Mesenteric fat pad (tissue), 1 donor: ENCODE results near the gene PDE4A. TPM values are rescaled to one million over a fixed set of nuclear protein-coding genes. Genes with fewer than 3 reads are reported as not detected.
"Not testable (repeated sequence)": the region's sequence is repeated elsewhere in the genome, so short reads cannot be mapped to it uniquely, and the experiment has no call there.

Experiments
- DNase-seq: peaks from one replicate; pipeline ENCODE4 v3.0.0-alpha.2; 2020; ENCODE audit warnings: low spot score
- total RNA-seq: library from RNA; stranded (reverse); fragmentation: NEBNext Ultra II Directional; extraction: Animal tissue kit (Norgen Biotek cat#: 25700); gene quantifications from one replicate; pipeline ENCODE4 v1.2.1, GENCODE V29; 2021
- donor health status: DM: yes; HTN: yes; CAD: no.

The PDE4A gene
- total RNA-seq, 1 donor from 2014 or later, result 28.5 TPM

DNA sequence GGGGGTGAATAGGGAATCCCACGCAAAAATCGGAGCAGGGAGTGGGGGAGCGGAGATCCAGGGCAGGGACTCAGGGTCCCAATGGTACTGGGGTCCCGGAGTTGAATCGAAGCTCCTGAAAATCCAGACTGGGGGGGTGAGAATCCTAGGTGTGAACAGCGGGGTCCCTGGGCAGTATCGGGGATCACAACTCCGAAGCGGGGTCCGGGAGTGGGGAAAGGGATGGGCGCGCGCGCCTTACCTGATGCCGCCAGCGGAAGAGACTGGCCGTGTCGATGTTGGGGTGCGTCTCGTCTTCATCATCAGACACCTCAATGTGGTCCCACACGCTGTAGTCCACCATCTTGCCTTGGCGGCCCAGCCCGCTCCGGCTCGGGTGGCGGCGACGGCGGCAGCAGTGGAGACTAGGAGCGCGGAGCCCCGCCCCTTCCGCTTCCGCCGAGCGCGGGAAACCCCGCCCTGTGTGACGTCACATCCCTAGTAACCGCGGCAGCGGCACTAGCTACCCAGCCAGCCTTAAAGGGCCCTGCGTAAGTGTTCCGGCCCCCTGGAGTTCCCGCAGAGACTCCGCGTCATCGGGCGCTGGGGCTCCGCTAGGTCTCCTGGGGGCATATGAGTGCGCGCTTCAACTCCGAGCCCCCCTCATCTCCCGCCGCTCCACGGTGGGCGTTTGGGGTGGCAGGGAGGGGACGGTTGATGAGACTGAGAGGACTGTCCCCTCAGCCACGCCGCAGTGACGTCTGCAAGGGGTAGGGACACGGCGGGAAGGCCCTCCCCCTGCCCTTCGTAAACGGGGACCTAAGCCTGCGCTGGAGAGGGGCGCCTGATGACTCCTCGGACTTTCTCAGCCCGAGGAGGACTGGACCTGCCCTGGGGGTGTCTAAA lies 17.0 kb upstream of the PDE4A start, which contains the start of gene CDC37:
CDC37 (minus strand) TSS at position 406 of the 885 bp plus-strand sequence; CDS start at position 343, 63 bp downstream.
- DNase-seq, result peak; percentile 99

DNA sequence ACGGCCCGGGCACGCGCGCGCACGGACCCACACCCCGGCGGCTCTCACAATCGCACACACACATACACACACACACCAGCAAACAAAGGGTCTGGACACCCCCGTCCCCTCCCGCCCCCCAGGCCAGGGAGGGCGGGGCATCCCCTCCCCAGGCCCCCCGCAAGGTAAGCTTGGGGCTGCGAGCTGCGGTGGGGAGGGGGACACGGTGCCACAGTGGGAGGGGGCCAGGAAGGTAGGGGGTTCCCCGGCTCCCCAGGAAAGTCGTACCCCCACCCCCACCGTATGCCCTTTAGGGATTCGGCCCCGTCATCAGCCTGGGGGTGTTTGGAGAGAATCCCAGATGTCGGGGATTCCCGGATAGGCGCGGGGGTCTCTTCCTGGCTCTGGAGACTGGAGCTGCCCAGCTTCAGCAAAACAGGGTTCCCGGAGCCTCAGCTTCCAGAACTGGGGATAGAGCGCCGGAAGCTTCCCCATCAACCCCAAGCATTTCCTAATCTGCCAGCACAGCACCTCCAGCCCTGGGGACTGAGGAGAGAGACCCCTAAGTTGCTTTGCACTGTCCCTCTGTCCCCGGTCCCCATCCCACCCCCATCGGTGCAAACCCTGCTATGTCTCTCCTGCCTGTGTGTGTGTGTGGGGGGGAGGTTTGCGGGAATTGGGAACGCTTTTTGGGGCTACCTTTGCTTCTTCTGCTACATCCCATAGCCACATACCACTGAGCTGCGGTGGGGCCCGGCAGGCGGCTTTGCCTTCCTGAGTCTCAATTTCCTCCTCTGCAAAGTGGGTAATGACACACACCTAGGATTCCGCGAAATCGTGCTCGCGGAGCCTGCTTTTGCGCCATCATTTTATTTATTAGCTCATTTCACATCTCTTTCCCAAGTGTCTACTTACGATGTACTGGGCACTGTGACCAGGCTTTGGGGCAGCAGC lies 15.2 kb upstream of the PDE4A start:
- DNase-seq, result no peak

DNA sequence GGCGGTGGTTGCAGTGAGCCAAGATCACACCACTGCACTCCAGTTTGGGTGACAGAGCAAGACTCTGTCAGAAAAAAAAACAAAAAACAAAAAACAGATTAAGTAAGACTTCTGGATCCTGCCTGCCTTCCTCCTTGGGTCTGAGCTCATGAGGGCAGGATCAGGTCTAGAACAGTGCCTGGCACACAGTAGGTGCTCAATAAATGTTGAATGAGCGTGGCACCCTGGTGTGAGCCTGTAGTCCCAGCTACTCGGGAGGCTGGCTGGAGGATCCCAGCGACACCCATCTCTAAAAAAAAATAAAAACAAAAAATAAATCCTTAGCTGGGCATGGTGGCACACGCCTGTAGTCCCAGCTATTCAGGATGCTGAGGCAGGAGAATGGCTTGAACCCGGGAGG lies 14.1 kb upstream of the PDE4A start:
- DNase-seq, result no peak

DNA sequence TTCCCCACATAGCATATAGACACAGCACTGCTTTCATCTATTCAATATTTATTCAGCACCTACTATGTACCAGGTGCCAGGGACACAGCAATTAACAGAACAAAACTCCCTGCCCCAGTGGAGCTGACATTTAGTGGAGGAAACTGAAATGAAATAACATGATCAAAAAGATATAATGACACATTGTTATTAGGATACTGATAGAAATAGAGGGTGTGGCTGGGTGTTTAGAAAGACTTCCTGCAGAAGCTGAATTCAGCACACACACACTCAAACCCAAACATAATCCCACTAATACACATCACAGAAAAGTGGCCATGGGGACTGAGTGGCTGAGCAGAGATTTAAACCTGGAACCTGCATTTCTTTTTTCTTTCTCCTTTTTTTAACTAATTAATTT lies 13.2 kb upstream of the PDE4A start:
- DNase-seq, result no peak

DNA sequence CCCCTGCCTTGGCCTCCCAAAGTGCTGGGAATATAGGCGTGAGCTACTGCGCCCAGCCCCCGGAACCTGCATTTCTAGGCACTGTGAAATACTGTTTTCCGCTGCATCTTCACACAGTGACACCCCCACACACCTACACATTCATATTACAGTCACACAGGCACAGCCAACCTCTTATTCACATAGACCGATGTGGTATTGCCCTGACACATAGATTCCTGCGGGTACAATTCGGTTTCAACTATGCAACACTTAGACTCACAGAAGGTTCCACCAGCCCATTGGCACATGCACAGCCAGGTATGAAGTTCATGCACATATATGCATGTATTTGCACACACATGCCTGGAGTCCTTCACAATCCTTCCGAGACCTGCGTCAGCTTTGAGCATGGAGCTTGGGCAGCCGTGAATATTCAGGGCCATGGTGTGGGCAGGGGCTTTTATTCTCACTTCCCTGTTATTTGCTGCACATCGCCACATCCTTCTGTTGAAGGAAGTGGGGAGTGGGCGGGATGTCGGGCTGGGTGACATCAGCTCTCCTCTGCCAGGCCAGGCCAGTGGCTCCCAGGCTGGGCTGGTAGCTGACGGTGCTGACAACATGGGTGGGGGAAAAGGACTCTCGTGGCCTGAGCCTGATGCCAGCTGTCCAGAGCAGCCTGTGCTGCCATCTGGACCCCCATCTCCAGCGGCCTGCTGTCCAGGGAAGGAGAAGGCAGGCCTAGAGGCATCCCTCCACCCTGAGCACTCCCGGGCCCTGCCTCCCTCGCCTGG lies 11.6 kb upstream of the PDE4A start:
- no peak for DNase-seq

DNA sequence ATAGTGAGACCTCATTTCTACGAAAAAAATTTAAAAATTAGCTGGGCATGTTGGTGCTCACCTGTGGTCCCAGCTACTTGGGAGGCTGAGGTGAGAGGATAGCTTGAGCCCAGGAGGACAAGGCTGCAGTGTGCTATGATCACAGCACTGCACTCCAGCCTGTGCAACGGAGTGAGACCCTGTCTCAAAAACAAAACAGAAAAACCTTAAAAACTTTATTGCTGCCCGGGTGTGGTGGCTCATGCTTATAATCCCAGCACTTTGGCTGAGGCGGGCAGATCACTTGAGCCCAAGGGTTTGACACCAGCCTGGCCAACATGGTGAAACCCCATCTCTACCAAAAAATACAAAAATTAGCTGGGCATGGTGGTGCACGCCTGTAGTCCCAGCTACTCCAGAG lies 9.1 kb upstream of the PDE4A start:
- not testable (repeated sequence) for DNase-seq

DNA sequence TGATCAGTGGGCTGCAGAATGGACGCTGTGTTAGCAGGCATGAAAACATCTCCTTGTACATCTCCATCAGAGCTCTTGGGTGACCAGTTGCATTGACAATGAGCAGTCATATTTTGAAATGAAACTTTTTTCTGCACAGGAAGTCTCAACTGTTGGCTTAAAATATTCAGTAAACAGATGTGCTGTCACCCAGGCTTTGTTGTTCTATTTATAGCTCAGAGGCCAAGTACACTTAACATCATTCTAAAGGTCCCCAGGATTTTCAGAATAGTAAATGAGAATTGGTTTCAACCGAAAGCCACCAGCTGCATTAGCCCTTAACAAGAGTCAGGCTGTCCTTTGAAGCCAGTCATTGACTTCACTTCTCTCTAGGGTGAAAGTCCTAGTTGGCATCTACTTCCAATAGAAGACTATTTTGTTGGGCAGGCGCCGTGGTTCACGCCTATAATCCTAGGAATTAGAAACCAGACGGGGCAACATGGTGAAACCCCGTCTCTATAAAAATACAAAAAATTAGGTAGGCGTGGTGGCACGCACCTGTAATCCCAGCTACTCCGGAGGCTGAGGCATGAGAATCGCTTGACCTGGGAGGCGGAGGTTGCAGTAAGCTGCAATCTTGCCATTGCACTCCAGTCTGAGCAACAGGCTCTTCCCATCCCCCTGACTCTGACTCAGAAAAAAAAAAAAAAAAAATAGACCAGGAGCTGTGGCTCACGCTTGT lies 7.9 kb upstream of the PDE4A start:
- no peak for DNase-seq

DNA sequence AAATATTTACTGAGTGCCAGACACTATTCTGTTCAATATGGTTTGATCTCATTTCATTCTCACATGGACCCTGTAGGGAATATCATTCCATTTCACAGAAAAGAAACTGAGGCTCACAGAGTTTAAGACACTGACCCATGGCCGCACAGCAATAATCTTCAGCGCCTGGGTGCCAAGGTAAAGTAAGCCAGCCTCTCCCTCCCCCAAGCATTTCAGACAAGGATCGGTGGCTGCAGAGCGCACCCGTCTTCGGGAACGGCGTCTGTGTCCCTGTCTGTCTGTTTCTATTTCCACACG lies 4.3 kb upstream of the PDE4A start:
- DNase-seq, result no peak

DNA sequence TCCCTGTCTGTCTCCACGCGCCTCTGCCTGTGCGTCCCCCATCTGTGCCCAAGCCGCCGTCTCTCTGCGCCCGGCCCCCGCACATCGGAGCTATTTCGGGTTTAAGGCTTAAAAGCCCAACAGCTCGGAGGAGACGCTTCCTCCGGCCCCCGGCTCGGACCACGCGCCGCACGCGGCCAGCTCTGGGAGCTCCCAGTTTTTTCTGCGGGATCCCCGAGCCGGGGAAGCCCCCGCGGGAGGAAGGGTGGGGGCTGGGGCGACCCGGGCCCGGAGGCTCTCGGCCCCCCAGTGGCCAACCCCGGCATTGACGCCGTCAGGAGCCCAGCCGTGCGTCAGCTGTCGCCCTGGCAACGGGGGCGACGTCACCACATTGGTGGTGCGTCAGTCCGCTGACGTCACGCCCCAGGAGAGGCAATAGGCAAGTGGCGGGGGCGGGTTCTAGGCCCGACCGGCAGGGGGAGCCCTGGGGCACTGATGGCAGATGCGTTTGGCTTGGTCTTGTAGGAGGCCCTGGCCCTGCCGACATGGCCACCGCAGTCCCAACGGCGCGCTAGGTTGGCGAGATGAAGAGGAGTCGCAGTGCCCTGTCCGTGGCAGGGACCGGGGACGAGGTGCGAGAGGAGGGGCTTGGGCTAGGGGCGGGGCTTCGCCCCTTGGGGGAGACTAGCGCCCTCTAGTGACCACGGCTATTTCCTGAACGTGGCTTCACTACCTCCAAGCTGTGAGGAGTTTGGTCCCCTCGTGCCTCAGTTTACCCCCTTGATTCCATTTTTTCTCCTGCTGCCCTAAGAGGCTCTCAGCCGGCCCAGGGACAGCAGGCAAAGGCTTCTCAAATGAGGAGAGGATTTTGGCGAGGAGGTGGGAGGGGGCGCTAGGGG lies 3.7 kb upstream of the PDE4A start:
- DNase-seq, result peak; percentile 93

DNA sequence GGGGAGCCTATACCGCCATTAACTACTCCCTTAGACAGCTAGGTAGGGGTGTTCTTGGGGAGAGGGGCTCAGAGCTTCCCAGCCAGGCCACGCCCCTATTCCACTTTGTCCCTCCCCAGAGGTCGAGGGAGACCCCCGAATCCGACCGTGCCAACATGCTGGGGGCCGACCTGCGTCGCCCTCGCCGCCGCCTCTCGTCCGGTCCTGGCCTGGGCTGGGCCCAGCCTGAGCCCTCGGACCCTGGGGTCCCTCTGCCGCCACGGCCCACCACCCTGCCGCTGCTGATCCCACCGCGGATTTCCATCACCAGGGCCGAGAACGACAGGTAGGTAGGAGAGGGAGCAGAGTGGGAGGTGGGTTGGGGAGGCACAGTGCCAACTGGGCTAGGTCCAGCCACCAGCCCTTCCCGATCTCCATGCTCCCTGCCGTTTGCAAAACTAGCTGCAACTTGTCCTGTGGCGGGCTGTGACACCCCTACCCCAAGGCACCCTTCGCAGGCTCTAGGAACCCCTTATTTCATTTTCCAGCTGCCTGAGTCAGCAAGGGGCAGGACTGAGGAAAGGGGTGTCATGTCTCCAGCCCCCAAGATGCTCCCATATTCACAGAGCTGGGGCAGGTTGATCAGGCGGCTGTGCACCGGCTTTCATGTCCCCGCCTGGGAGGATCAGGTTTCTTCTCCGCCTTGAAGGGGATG lies 2.6 kb upstream of the PDE4A start:
- no peak for DNase-seq

DNA sequence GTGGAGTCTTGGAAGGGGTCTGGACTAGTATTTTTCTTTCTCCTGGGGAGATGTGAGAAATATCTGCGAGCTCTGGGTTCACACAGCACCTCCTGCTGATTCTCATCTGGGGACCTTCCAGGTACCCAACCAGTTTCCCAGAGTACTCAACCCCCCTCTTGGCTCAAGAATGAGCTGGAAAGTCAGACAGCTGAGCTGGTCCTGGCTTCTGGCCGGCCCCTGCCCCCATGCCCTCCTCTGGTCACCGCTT lies 2.2 kb upstream of the PDE4A start:
- no peak for DNase-seq

DNA sequence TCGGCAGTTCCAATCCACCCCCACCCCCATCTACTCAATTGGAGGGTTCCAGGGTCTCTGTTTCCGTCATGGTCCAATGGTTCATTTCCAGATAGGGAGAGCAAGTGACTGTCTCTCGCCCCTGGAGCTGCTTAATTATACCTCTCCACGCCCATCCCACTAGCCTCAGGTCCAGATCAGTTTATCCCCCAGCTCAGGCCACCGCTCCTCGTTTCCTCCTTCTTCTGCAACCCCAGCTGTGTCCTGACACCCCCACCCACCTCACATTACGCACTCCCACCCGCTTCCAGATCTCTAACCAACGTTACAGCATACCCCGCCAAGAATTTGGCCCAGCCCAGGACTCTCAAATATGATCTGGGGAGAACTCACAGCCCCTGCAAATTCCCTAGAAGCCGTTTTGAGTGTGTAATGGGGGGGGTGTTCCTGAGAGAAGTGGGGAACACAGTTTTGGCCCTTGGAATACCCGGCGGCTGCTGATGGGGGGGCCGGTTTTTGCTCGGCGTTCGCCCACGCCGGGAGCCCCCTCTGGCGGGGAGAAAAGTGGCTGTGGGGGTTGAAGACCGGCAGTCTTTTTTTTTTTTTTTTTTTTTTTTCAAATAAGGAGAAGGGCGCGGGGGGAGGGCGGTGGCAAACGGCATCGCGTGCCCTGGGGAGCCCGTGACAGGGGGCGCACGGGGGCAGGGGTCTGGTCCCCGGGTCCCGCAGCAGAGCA lies 1.7 kb upstream of the PDE4A start:
- no peak for DNase-seq

DNA sequence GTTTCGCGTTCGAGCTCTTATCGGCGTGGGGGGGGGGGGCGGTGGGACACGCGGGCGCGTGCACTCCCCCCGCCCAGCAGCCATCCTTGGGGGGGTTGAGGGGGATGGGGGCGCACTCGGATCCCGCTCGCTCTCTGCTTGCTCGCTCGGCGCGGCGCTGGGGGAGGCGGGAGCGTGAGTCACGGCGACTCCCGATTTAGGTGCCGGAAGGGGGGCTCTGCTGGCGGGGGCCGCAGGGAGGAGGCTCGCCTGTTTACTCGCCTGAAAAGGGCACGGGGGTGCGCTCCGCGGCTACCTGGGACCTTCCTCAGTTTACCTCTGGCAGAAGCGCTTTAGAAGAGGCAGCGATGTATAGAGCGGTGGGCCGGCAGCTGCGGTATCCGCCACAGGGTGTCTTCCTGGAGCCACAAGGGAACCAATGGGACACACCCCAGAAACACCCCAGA lies 1.1 kb upstream of the PDE4A start:
- no peak for DNase-seq

DNA sequence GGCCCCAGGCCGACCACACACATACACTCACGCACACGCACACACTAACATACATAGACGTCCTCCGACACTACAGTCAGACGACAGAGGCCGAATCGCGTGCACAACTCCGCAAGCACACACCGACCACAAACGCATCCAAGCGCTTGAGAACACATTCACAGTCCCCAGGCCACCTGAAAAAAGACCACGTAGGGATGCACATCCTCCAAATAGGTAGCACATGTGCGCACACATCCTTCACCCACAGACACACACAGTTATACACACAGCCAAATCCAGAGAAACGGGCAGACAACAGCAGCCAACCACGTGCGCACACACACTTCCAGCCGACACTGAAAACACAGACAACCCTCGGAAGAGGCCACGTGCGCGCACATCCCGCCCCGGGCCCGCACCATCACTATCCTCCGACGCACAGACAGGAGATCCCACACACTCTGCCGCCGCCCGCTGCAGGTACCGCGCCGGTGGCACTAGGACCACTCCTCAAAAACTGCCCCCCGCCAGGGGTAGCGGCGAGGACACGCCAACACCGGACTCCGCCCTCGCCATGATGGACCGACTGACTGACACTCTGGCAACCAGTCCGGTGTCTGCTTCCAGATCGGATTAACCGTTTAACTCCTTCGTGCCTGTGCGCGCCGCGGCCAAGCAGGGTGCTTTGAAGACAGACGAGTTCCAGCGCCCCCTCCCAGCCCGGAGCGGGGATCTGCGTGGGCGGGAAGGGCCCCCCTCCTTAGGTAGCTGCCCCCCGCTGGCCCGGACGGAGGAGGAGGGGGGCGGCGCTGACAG lies 493 bp upstream of the PDE4A start:
- no peak for DNase-seq

DNA sequence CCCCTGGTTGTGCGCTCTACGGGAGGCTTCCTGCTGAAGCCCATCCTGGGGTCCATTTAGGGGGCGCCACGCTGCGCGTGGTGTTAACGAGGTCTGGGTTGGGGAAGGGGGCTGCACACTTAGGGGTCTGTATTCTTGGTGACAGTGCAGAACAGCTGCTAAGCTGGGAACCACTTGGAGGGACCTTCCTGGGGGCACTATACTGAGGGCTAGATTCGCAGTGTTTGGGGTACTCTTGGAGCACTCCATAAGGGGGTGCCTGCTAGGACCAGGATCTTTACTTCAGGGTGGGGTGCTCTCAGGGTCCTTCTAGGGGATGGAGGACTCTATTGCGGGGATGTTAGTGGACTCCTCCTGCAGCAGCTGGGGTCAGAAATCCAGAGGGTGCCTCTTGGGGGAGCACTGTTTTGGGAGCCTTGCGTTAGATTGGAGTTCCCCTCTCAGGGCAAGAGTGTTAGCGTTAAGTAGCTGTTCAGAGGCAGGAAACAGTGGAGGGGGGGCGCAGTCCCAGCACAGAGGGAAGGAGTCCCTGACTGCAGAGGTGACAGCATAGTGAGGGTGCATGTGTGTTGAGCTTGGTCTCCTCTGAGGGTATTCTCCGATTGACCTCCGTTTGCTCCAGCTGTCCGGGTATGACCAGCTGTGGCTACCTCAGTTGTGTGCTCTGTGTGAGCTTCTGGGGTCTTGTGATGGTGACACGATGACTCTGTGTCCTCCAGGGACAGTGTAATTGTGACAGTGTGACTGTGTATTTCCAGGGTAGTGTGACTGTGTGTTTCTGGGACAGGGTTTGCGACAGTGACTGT lies 1.1 kb downstream of the PDE4A start:
- DNase-seq, result no peak

DNA sequence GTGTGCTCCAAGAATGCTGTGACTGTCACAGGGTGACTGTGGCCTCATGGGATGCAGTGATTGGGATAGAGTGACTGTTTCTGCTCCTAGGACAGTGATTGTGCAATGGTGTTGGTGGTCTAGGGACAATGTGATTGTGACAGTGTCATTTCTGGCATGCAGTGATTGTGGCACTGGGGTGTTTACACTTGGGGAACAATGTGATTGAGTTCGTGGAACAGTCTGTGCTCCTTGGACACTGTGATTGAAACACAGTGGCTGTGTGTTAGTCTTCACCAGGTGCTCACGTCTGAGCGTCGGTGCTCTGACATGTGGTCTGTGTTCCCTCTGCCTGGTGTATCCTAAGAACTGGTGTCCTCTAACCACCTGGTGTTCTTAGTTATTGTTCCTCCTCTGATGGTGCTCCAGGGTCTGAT lies 1.7 kb downstream of the PDE4A start:
- DNase-seq, result no peak

DNA sequence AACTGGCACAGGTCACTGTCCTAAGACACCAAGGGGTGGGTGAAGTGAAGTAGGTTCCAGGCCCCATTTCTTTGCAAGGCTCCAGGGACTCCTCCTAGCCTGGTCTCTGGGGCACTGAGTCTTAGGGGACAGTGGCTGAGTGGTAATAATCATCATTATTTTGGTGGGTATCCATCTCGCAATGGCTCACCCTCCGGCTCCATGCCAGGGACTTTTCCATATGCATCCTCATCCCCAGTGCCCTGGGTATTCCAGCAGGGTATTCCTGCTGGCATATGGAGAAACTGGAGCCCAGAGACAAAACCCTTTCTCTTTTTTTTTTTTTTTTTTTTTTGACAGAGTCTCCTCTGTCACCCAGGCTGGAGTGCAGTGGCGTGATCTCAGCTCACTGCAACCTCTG lies 2.5 kb downstream of the PDE4A start:
- no peak for DNase-seq
